T47D (cell line): ENCODE data around the gene ATXN2.
"Not testable (repeated sequence)": the region's sequence is repeated elsewhere in the genome, so short reads cannot be mapped to it uniquely, and the experiment has no call there.

Source experiments
- DNase-seq, 2 experiments: peaks; one replicate each; pipeline versions ENCODE4 v3.0.0 to v3.0.0-alpha.2; 2011 to 2012; ENCODE audit warnings: low read depth in 1 of 2, low spot score in 1 of 2
- JUND ChIP-seq: IDR thresholded peaks from 2 replicates; pipeline ENCODE4 v1.6.1; 2012; ENCODE audit warnings: low read depth
- in situ Hi-C: cut with HindIII; loops from 2 replicates; pipeline ENCODE4 v1.10.0; 2016; ENCODE audit warnings: low sequenced_read_pairs, low pct_unique_long_range_greater_than_20kb

Gene ATXN2

DNA sequence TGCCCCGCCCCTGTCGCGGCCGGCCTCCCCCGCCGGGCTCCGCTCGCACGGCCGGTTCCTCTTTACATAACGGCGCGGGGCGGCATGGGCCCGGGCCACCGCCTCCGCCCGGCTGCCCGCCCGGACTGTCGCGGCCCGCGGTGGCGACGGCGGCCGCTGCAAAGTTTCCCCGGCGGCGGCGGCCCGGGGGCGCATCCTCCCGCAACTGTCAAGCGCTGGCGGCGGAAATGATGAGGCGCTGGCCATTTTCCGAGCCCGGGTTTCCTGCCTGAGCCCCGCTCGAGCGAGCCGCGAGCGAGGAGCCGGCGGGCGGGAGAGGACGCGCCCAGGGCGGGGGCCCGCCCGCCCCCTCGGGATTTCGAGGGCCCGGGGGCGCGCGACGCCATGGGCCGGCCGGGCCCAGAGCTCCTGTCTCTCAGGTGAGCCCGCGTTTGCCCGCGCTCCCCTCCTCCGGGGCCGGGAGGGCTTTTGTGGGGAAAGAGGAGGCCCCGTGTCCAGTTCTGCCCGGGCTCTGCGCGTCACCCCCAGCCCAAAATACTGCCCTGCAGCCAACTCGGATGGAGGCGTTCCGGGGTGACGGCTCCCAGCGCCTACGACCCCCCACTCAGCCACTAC lies 193.1 kb downstream of the ATXN2 start, which contains the start of gene SH2B3:
Gene SH2B3, plus strand, starts transcription at position 65 of the 615 bp plus-strand sequence. CDS start 12,223 bp downstream, outside the sequence.
- no peak for DNase-seq
- no peak for TF ChIP-seq JUND
- in situ Hi-C loops = no loop called here

DNA sequence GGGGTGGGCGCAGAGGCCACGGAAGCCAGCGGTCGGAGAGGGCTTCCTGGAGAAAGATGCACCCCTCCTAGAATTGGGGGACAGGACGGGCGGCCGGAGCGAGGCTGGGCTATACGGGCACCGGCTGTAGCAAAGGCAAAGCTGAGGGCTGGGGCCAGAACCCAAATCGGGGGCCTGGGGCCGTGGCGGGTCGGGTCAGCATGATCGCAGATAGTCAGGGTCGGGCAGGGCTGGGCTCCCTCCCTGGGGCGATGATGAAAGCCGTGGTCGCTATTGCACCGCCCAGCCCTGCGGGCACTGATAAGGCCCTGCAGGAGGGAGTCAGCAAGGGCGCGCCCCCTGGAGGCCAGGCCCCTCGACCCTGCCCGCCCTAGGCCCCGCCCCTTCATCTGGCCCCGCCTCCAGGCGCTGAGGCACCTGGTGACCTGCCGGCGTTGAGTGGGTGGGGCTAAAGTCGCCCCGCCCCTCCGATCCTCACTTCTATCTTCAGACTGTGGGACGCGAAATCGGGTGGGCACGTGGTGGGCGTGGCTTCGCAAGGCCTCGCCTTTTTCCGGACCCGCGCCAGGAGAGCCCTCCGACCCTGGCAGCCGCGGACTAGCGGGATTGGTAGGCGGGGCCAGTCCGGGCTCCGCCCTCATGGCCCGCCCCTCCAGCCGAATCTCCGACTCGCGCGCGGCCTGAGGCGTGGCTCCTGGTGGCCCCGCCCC lies 193.8 kb downstream of the ATXN2 start:
- peak; percentile 93 to 99 for DNase-seq
- in situ Hi-C loops = no loop called here
- no peak for TF ChIP-seq JUND

DNA sequence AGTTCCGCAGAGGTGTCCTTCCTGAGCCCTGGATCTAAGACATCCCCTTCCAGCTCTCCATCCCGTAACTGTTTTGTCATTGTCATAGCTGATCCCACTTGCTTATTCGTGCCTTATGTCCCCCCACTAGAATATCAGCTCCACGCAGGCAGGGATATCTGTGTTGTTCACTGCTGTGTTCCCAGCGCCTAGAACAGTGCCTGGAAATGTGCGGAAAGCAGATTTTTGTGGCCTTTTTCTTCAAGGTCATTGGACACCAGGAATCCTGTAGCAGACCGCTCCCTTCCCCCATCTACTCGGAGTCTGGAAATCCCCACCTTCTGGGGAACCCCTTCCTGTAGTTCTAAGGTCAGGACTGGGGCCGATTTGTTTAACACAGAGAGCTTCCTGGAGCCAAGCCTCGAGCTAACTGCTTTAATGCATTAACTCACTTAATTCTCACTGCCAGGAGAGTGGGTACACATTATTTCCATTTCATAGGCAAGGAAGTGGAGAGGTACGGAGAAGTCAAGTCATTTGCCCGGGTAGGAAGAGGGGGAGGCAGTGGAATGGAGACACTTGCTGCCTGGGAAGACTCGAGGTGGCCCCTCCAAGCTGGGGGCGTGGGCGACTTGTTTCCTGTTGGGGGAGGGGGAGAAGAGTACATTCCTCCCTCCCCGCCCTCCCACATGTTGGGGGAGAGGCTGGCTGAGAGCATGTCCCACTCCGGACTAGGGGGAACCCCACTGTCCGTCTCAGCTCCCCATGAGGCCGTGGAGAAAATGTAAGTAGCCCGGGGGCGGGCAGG lies 194.6 kb downstream of the ATXN2 start:
- no peak for DNase-seq
- in situ Hi-C loops = no loop called here
- TF ChIP-seq JUND = no peak

DNA sequence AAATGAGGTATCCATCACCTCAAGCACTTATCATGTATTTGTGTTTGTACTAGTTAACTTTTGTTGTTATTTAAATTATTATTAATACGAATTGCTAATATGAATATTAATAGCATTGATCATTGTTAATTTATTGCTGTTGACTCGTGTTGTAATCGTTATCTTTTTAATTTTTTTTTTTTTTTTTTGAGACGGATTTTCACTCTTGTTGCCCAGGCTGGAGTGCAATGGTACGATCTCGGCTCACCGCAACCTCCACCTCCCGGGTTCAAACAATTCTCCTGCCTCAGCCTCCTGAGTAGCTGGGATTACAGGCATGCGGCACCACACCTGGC lies 196.7 kb downstream of the ATXN2 start:
- in situ Hi-C loops, DNase-seq: not testable (repeated sequence)
